ENCODE measurements around the gene NEU3. TPM values are rescaled to one million over a fixed set of nuclear protein-coding genes. Genes with fewer than 3 reads are reported as not detected.
A peak's percentile ranks its signal among the peaks of the same experiment; 100 is the strongest.

NEU3 gene, protein sequence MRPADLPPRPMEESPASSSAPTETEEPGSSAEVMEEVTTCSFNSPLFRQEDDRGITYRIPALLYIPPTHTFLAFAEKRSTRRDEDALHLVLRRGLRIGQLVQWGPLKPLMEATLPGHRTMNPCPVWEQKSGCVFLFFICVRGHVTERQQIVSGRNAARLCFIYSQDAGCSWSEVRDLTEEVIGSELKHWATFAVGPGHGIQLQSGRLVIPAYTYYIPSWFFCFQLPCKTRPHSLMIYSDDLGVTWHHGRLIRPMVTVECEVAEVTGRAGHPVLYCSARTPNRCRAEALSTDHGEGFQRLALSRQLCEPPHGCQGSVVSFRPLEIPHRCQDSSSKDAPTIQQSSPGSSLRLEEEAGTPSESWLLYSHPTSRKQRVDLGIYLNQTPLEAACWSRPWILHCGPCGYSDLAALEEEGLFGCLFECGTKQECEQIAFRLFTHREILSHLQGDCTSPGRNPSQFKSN
- 3.6 TPM for polyA plus RNA-seq (2013, experiment 1 of 2)
- polyA plus RNA-seq (2013, experiment 2 of 2) = 3.0 TPM

DNA sequence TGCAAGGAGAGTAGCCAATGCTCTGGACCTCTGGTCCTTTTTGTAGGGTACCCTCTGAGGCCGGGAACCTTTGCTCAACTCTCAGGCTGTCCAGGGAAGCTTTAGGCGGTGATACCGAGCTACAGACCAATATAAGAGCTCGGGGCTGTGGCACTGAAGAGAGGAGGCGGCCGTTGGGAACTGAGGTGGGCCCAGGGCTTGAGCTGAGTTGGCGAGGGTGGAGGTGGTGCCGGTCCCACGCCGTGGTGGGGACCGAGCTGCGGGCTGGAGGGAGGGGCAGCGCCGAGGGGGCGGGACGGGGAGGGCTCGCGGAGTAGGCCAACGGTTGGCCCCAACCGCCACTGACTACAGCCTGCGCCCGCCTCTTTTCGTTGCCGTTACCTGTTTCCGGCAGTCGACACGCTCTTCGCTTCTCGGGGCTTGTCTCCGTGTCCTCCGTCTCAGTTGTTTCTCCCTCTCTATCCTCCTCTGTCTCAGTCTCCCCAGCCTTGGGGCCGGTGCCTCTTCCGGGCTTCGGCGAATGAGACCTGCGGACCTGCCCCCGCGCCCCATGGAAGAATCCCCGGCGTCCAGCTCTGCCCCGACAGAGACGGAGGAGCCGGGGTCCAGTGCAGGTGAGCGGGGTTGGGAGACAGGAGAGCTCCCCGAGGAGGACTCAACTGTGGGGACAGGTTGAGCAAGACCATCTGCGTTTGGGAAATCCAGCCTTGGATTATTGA lies at the start of gene NEU3:
NEU3 (plus strand) TSS at position 393 of the 719 bp plus-strand sequence; CDS start at position 521, 128 bp downstream.
- under 1% methylated on average over 33 of the region's 46 CpGs for WGBS
- peaks cover 14% of the 10 kb centered on the region for H3K79me1 ChIP-seq (replicated peaks; ENCODE audit: low read length, poor library complexity, severe bottlenecking)

DNA sequence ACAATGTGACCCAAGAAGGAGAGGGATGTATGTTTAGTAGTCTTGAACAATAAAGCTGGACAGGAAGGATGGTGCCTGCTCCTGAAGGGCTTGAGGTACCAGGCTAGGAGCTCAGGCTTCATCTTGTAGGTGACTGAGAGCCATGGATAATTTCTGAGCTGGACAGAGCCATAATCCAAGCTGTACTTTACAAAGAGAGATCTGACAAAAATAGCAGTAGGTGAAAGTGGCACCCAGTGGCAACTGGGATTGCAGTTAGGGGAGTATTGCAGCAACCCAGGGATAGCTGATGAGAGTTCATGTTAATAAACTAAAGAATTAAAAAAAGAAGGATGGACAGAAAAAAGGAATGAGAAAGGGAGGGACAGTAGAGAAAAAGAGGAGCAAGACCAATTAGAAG lies 47.2 kb upstream of the NEU3 start:
- no peak overlapping the region for H3K4me2 ChIP-seq (ENCODE audit: low read length, poor library complexity, severe bottlenecking)
- no peak overlapping the region for H4K91ac ChIP-seq (ENCODE audit: low read length)
- H2BK5ac ChIP-seq (ENCODE audit: low read depth, low read length, poor library complexity, severe bottlenecking) = no peak overlapping the region
- no peaks in the 10 kb centered on the region for H3K27me3 ChIP-seq (ENCODE audit: control insufficient read depth in 1 of 2, insufficient read depth in 1 of 2, low read length in 2 of 2)
- H3K79me1 ChIP-seq (replicated peaks; ENCODE audit: low read length, poor library complexity, severe bottlenecking) = peaks cover 2% of the 10 kb centered on the region
- peaks cover 3 to 16% of the 10 kb centered on the region in 2 experiments for H3K36me3 ChIP-seq (ENCODE audit: control insufficient read depth in 1 of 2, insufficient read depth in 2 of 2, low read depth in 1 of 2, low read length in 2 of 2)
- no peak for DNase-seq
- no peak overlapping the region for H4K8ac ChIP-seq (ENCODE audit: low read length)
- H3K4me1 ChIP-seq (ENCODE audit: control insufficient read depth, insufficient read depth, low read depth, low read length) = peaks cover 6% of the 10 kb centered on the region
- H3K14ac ChIP-seq (ENCODE audit: low read length in 2 of 2) = no peak overlapping the region
- H2AFZ ChIP-seq (ENCODE audit: low read depth, low read length) = no peak overlapping the region
- H3K9me3 ChIP-seq (ENCODE audit: control insufficient read depth, low read length) = no peaks in the 10 kb centered on the region
- no peak overlapping the region for H2BK15ac ChIP-seq (ENCODE audit: low read depth, poor library complexity, severe bottlenecking)
- no peak overlapping the region for H3K4ac ChIP-seq (ENCODE audit: low read depth in 1 of 2, low read length in 2 of 2)
- no peak overlapping the region for H3K18ac ChIP-seq (ENCODE audit: low read depth in 1 of 2, low read length in 2 of 2)
- no peak overlapping the region for H2BK12ac ChIP-seq (ENCODE audit: low read length in 2 of 2)
- no peak overlapping the region for H3K27ac ChIP-seq (ENCODE audit: low read length, poor library complexity, severe bottlenecking)
- no peak overlapping the region for H2AK5ac ChIP-seq (ENCODE audit: low read length, severe bottlenecking)
- H3K4me3 ChIP-seq (ENCODE audit: insufficient read depth in 1 of 2, low read depth in 1 of 2, low read length in 2 of 2) = no peak overlapping the region
- no peak overlapping the region for H3K9ac ChIP-seq (ENCODE audit: low read length)
- H2BK120ac ChIP-seq (ENCODE audit: low read depth, low read length) = no peak overlapping the region
- H3K23ac ChIP-seq (ENCODE audit: low read length in 2 of 2) = no peak overlapping the region

More for the DNA sequence above, at the start of gene NEU3:
- Histone ChIP-seq H3K14ac (ENCODE audit: low read length in 2 of 2) (peak within 1 kb of the TSS; percentile 32 to 58), H2BK5ac (ENCODE audit: low read depth, low read length, poor library complexity, severe bottlenecking) (no peak within 1 kb of the TSS), H3K27me3 (ENCODE audit: control insufficient read depth in 1 of 2, insufficient read depth in 1 of 2, low read length in 2 of 2) (no peaks in the 10 kb centered on the region), H3K4me2 (ENCODE audit: low read length, poor library complexity, severe bottlenecking) (peak within 1 kb of the TSS; percentile 95), H3K23ac (ENCODE audit: low read length in 2 of 2) (peak within 1 kb of the TSS in 1 of 2 experiments; percentile 99), H4K91ac (ENCODE audit: low read length) (no peak within 1 kb of the TSS), H3K27ac (ENCODE audit: low read length, poor library complexity, severe bottlenecking) (peak within 1 kb of the TSS; percentile 74), H2AFZ (ENCODE audit: low read depth, low read length) (peak within 1 kb of the TSS; percentile 91), H3K9me3 (ENCODE audit: control insufficient read depth, low read length) (no peaks in the 10 kb centered on the region), H3K4me1 (ENCODE audit: control insufficient read depth, insufficient read depth, low read depth, low read length) (peaks cover 1% of the 10 kb centered on the region), H2AK5ac (ENCODE audit: low read length, severe bottlenecking) (peak within 1 kb of the TSS; percentile 73), H2BK120ac (ENCODE audit: low read depth, low read length) (no peak within 1 kb of the TSS), H2BK15ac (ENCODE audit: low read depth, poor library complexity, severe bottlenecking) (peak within 1 kb of the TSS; percentile 80), H3K9ac (ENCODE audit: low read length) (peak within 1 kb of the TSS; percentile 91), H3K36me3 (ENCODE audit: control insufficient read depth in 1 of 2, insufficient read depth in 2 of 2, low read depth in 1 of 2, low read length in 2 of 2) (peaks cover 0 to 6% of the 10 kb centered on the region in 2 experiments), H3K4ac (ENCODE audit: low read depth in 1 of 2, low read length in 2 of 2) (peak within 1 kb of the TSS; percentile 39 to 58), H4K8ac (ENCODE audit: low read length) (peak within 1 kb of the TSS; percentile 76), H3K4me3 (ENCODE audit: insufficient read depth in 1 of 2, low read depth in 1 of 2, low read length in 2 of 2) (peak within 1 kb of the TSS; percentile 80 to 91), H2BK12ac (ENCODE audit: low read length in 2 of 2) (no peak within 1 kb of the TSS), H3K18ac (ENCODE audit: low read depth in 1 of 2, low read length in 2 of 2) (peak within 1 kb of the TSS; percentile 78 to 94)
- peak; percentile 72 for DNase-seq

DNA sequence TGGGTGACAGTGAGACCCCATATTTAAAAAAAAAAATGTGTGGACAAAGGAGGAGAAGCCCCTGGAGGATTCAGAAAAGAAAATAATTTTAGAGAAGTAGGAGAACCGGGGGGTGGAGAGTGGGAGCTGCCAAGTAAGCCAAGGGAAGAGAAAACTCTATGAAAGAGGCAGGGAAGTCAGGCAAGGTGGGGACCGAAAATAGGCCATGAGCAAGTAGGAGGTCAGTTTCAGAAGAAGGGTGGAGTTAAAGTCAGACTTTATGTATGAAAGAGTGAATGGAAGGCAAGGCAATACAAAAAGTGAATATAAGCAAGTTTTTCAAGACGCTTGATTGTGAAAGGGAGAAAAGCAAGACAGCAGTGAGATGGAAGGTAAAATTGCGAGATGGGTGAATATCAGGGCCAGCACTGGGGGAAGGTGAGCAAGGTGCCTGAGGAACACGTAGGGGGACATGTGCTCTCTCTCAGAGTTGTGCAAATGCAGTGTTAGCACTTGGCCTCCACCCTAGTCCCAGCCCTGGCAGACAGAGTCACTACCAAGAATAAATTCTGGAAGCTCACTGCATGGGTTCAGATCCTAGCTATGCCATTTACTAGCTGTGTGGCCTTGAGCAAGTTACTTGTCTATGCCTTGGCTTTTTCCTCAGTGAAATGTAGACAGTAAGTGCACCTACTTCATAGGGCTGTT lies 46.5 kb upstream of the NEU3 start:
- peaks cover 6% of the 10 kb centered on the region for H3K4me1 ChIP-seq (ENCODE audit: control insufficient read depth, insufficient read depth, low read depth, low read length)
- no peak overlapping the region for H3K4ac ChIP-seq (ENCODE audit: low read depth in 1 of 2, low read length in 2 of 2)
- no peak overlapping the region for H4K91ac ChIP-seq (ENCODE audit: low read length)
- H3K27me3 ChIP-seq (ENCODE audit: control insufficient read depth in 1 of 2, insufficient read depth in 1 of 2, low read length in 2 of 2) = no peaks in the 10 kb centered on the region
- no peaks in the 10 kb centered on the region for H3K9me3 ChIP-seq (ENCODE audit: control insufficient read depth, low read length)
- peaks cover 2% of the 10 kb centered on the region for H3K79me1 ChIP-seq (replicated peaks; ENCODE audit: low read length, poor library complexity, severe bottlenecking)
- H3K23ac ChIP-seq (ENCODE audit: low read length in 2 of 2) = no peak overlapping the region
- no peak overlapping the region for H3K27ac ChIP-seq (ENCODE audit: low read length, poor library complexity, severe bottlenecking)
- no peak overlapping the region for H2BK5ac ChIP-seq (ENCODE audit: low read depth, low read length, poor library complexity, severe bottlenecking)
- no peak overlapping the region for H3K4me2 ChIP-seq (ENCODE audit: low read length, poor library complexity, severe bottlenecking)
- no peak overlapping the region for H3K14ac ChIP-seq (ENCODE audit: low read length in 2 of 2)
- no peak overlapping the region for H2BK15ac ChIP-seq (ENCODE audit: low read depth, poor library complexity, severe bottlenecking)
- H3K4me3 ChIP-seq (ENCODE audit: insufficient read depth in 1 of 2, low read depth in 1 of 2, low read length in 2 of 2) = peak overlapping the region in 1 of 2 experiments; percentile 32
- H2AK5ac ChIP-seq (ENCODE audit: low read length, severe bottlenecking) = no peak overlapping the region
- no peak for DNase-seq
- 95% methylated on average over 5 of the region's 5 CpGs for WGBS
- H2BK120ac ChIP-seq (ENCODE audit: low read depth, low read length) = no peak overlapping the region
- H2BK12ac ChIP-seq (ENCODE audit: low read length in 2 of 2) = no peak overlapping the region
- H3K36me3 ChIP-seq (ENCODE audit: control insufficient read depth in 1 of 2, insufficient read depth in 2 of 2, low read depth in 1 of 2, low read length in 2 of 2) = peaks cover 0 to 11% of the 10 kb centered on the region in 2 experiments
- H2AFZ ChIP-seq (ENCODE audit: low read depth, low read length) = no peak overlapping the region
- H3K9ac ChIP-seq (ENCODE audit: low read length) = peak overlapping the region; percentile 64
- H4K8ac ChIP-seq (ENCODE audit: low read length) = no peak overlapping the region
- H3K18ac ChIP-seq (ENCODE audit: low read depth in 1 of 2, low read length in 2 of 2) = no peak overlapping the region

All from mesenchymal stem cell (in vitro differentiated cells and primary cell).